ENCODE measurements around the gene LSS. TPM values are rescaled to one million over a fixed set of nuclear protein-coding genes. Genes with fewer than 3 reads are reported as not detected.
"Not testable (repeated sequence)": the region's sequence is repeated elsewhere in the genome, so short reads cannot be mapped to it uniquely, and the experiment has no call there.

The LSS gene
- total and polyA plus RNA-seq, 4 donors: 27.6 to 194 (median 89.3) TPM

GRCh38 chr21:46141767-46142581 lies 86.6 kb downstream of the LSS start:
- 94% methylated on average over 45 of the region's 45 CpGs for WGBS
- no peaks in the 10 kb centered on the region for H3K27me3 ChIP-seq (ENCODE audit: control insufficient read depth in 4 of 4, insufficient read depth in 4 of 4, low read length in 3 of 4)
- H3K4me1 ChIP-seq (ENCODE audit: control insufficient read depth in 4 of 4, insufficient read depth in 4 of 4, low read length in 3 of 4): peaks cover 0 to 5% (median 1%) of the 10 kb centered on the region in 4 donors
- no peak overlapping the region for H3K27ac ChIP-seq (ENCODE audit: low read depth in 1 of 2, low read length in 2 of 2)
- H3K36me3 ChIP-seq (ENCODE audit: control insufficient read depth in 4 of 4, insufficient read depth in 3 of 4, low read depth in 1 of 4, low read length in 3 of 4): peaks cover 16 to 46% (median 21%) of the 10 kb centered on the region in 4 donors
- H3K4me3 ChIP-seq (ENCODE audit: low read depth in 1 of 3, low read length in 3 of 3): no peak overlapping the region
- H3K9me3 ChIP-seq (ENCODE audit: control insufficient read depth in 4 of 4, low read length in 3 of 4): peaks cover 0 to 3% (median 0%) of the 10 kb centered on the region in 4 donors
- TF ChIP-seq REST (IDR thresholded peaks at IDR 0.05): no peak
- no peak for TF ChIP-seq FOXA2 (IDR thresholded peaks at IDR 0.05)
- no peak for TF ChIP-seq ZBTB33 (IDR thresholded peaks at IDR 0.05)
- no peak for DNase-seq (ENCODE audit: low spot score)
- H3K9ac ChIP-seq (ENCODE audit: low read depth in 1 of 2, low read length in 2 of 2): no peak overlapping the region

GRCh38 chr21:46140352-46141003 lies 88.1 kb downstream of the LSS start:
- H3K4me1 ChIP-seq (ENCODE audit: control insufficient read depth in 4 of 4, insufficient read depth in 4 of 4, low read length in 3 of 4); H3K27ac ChIP-seq (ENCODE audit: low read depth in 1 of 2, low read length in 2 of 2); H3K4me3 ChIP-seq (ENCODE audit: low read depth in 1 of 3, low read length in 3 of 3); H3K9me3 ChIP-seq (ENCODE audit: control insufficient read depth in 4 of 4, low read length in 3 of 4); DNase-seq (ENCODE audit: low spot score); H3K27me3 ChIP-seq (ENCODE audit: control insufficient read depth in 4 of 4, insufficient read depth in 4 of 4, low read length in 3 of 4); H3K9ac ChIP-seq (ENCODE audit: low read depth in 1 of 2, low read length in 2 of 2): not testable (repeated sequence)
- H3K36me3 ChIP-seq (ENCODE audit: control insufficient read depth in 4 of 4, insufficient read depth in 3 of 4, low read depth in 1 of 4, low read length in 3 of 4): peaks cover 11 to 37% (median 20%) of the 10 kb centered on the region in 4 donors
- 77% methylated on average over 29 of the region's 29 CpGs for WGBS

GRCh38 chr21:46139686-46140085 lies 88.9 kb downstream of the LSS start:
- no peak overlapping the region for H3K4me3 ChIP-seq (ENCODE audit: low read depth in 1 of 3, low read length in 3 of 3)
- H3K36me3 ChIP-seq (ENCODE audit: control insufficient read depth in 4 of 4, insufficient read depth in 3 of 4, low read depth in 1 of 4, low read length in 3 of 4): peaks cover 6 to 33% (median 16%) of the 10 kb centered on the region in 4 donors
- H3K9ac ChIP-seq (ENCODE audit: low read depth in 1 of 2, low read length in 2 of 2): no peak overlapping the region
- no peaks in the 10 kb centered on the region for H3K27me3 ChIP-seq (ENCODE audit: control insufficient read depth in 4 of 4, insufficient read depth in 4 of 4, low read length in 3 of 4)
- H3K27ac ChIP-seq (ENCODE audit: low read depth in 1 of 2, low read length in 2 of 2): no peak overlapping the region
- 89% methylated on average over 15 of the region's 15 CpGs for WGBS
- H3K4me1 ChIP-seq (ENCODE audit: control insufficient read depth in 4 of 4, insufficient read depth in 4 of 4, low read length in 3 of 4): peaks cover 0 to 5% (median 1%) of the 10 kb centered on the region in 4 donors
- TF ChIP-seq HNF4A (conservative IDR thresholded peaks at IDR 0.05) (no peak), YY1 (IDR thresholded peaks at IDR 0.05) (no peak), HNF4G (IDR thresholded peaks at IDR 0.05) (no peak), REST (IDR thresholded peaks at IDR 0.05) (no peak), EGR1 (IDR thresholded peaks at IDR 0.05; ENCODE audit: low read depth in 2 of 2) (no peak), CTCF (IDR thresholded peaks at IDR 0.05; ENCODE audit: low read depth, low read length, missing input control) (no peak), JUND (IDR thresholded peaks at IDR 0.05) (no peak), ATF3 (IDR thresholded peaks at IDR 0.05) (no peak)
- no peak for DNase-seq (ENCODE audit: low spot score)
- H3K9me3 ChIP-seq (ENCODE audit: control insufficient read depth in 4 of 4, low read length in 3 of 4): peaks cover 0 to under 1% (median 0%) of the 10 kb centered on the region in 4 donors
